Neural progenitor cell (in vitro differentiated cells): ENCODE results near the gene BMPR1B. TPM values are rescaled to one million over a fixed set of nuclear protein-coding genes. Genes with fewer than 3 reads are reported as not detected.

ENCODE experiments used
- DNase-seq: peaks from one replicate; pipeline ENCODE4 v3.0.0-alpha.2; 2016; ENCODE audit warnings: low spot score
- H2AFZ ChIP-seq: fragments of 200-600 bp; sonication (generic); replicated peaks from 2 replicates; pipeline ENCODE4 v1.6.1; 2016; ENCODE audit warnings: antibody characterized with exemption
- H3F3A ChIP-seq: fragments of 200-600 bp; sonication (generic); 2 replicates; pipeline ENCODE4 v1.6.1; 2016; ENCODE audit warnings: antibody characterized with exemption, low read depth
- H3K27ac ChIP-seq: fragments of 200-600 bp; sonication (generic); 2 replicates; pipeline ENCODE4 v1.5.1; 2016; ENCODE audit warnings: mild to moderate bottlenecking
- H3K27me3 ChIP-seq: fragments of 200-600 bp; sonication (generic); 2 replicates; pipeline ENCODE4 v1.6.1; 2016; ENCODE audit warnings: mild to moderate bottlenecking, moderate library complexity
- H3K36me3 ChIP-seq: fragments of 200-600 bp; sonication (generic); 2 replicates; pipeline ENCODE4 v1.5.1; 2016
- H3K4me1 ChIP-seq: fragments of 200-600 bp; sonication (generic); 2 replicates; pipeline ENCODE4 v1.6.1; 2016; ENCODE audit warnings: mixed run types
- H3K4me2 ChIP-seq: fragments of 200-600 bp; sonication (generic); 2 replicates; pipeline ENCODE4 v1.6.1; 2016
- H3K4me3 ChIP-seq: fragments of 200-600 bp; sonication (generic); 2 replicates; pipeline ENCODE4 v1.5.1; 2016
- H3K79me2 ChIP-seq: fragments of 200-600 bp; sonication (generic); 2 replicates; pipeline ENCODE4 v1.6.1; 2016; ENCODE audit warnings: low read depth
- H3K9ac ChIP-seq: fragments of 200-600 bp; sonication (generic); 2 replicates; pipeline ENCODE4 v1.6.1; 2016
- H3K9me3 ChIP-seq: fragments of 200-600 bp; sonication (generic); 2 replicates; pipeline ENCODE4 v1.5.1; 2016; ENCODE audit warnings: low read depth
- H4K20me1 ChIP-seq: fragments of 200-600 bp; sonication (generic); 2 replicates; pipeline ENCODE4 v1.6.1; 2016; ENCODE audit warnings: low read depth
- H3K27ac Mint-ChIP-seq: 3 replicates; pipeline ENCODE4 v1.8.0; 2021; ENCODE audit warnings: mixed read lengths
- H3K27me3 Mint-ChIP-seq: 2 replicates; pipeline ENCODE4 v1.8.0; 2022; ENCODE audit warnings: low read depth, mild to moderate bottlenecking, inconsistent platforms, moderate library complexity, mixed read lengths; ENCODE audit not compliant: insufficient read depth
- H3K36me3 Mint-ChIP-seq: 3 replicates; pipeline ENCODE4 v1.8.0; 2021; ENCODE audit warnings: mixed read lengths
- H3K4me1 Mint-ChIP-seq: 3 replicates; pipeline ENCODE4 v1.8.0; 2021; ENCODE audit warnings: mixed read lengths
- H3K4me3 Mint-ChIP-seq: 3 replicates; pipeline ENCODE4 v1.8.0; 2021; ENCODE audit warnings: mild to moderate bottlenecking, moderate library complexity, mixed read lengths
- H3K9me3 Mint-ChIP-seq: 3 replicates; pipeline ENCODE4 v1.8.0; 2020; ENCODE audit warnings: mixed read lengths
- EZH2 ChIP-seq: fragments of 200-600 bp; sonication (generic); IDR thresholded peaks from 2 replicates; pipeline ENCODE4 v1.6.1; 2017; ENCODE audit warnings: antibody characterized with exemption, mild to moderate bottlenecking, moderate library complexity
- EZH2phosphoT487 ChIP-seq: fragments of 200-600 bp; sonication (generic); IDR thresholded peaks from 2 replicates; pipeline ENCODE4 v1.6.1; 2017; ENCODE audit warnings: antibody characterized with exemption
- total RNA-seq: library from RNA; depleted of rRNA; stranded (reverse); fragments of >200 nt; gene quantifications from 2 replicates; pipeline ENCODE4 v1.2.3, GENCODE V29; 2015; ENCODE audit warnings: low replicate concordance
- TF ChIP-seq, protein P1 (sequence below): fragments of 200-600 bp; sonication (generic); IDR thresholded peaks from 2 replicates; pipeline ENCODE4 v1.5.1; 2017; ENCODE audit warnings: antibody characterized with exemption, mild to moderate bottlenecking

The BMPR1B gene
- total RNA-seq, 1 donor from 2014 or later = 2.7 TPM

GRCh38 chr4:95193391-95194224, 435.9 kb downstream of the BMPR1B start:
- peaks cover 41% of the 10 kb centered on the region for H3K36me3 Mint-ChIP-seq
- Histone ChIP-seq H4K20me1 (peaks cover 4% of the 10 kb centered on the region), H3K79me2 (no peaks in the 10 kb centered on the region), H3F3A (peaks cover 18% of the 10 kb centered on the region), H3K36me3 (no peaks in the 10 kb centered on the region), H3K27me3 (peaks cover 18% of the 10 kb centered on the region), H3K9ac (no peak overlapping the region), H3K4me3 (no peak overlapping the region), H3K27ac (no peak overlapping the region), H3K4me1 (no peaks in the 10 kb centered on the region), H3K9me3 (no peaks in the 10 kb centered on the region), H2AFZ (no peak overlapping the region), H3K4me2 (no peak overlapping the region)
- H3K4me3 Mint-ChIP-seq = no peak overlapping the region
- peaks cover 2% of the 10 kb centered on the region for H3K27me3 Mint-ChIP-seq
- H3K27ac Mint-ChIP-seq = peak overlapping the region; percentile 95
- no peak for DNase-seq
- H3K9me3 Mint-ChIP-seq = peaks cover 5% of the 10 kb centered on the region
- peaks cover 32% of the 10 kb centered on the region for H3K4me1 Mint-ChIP-seq
- TF ChIP-seq, protein P1, sequence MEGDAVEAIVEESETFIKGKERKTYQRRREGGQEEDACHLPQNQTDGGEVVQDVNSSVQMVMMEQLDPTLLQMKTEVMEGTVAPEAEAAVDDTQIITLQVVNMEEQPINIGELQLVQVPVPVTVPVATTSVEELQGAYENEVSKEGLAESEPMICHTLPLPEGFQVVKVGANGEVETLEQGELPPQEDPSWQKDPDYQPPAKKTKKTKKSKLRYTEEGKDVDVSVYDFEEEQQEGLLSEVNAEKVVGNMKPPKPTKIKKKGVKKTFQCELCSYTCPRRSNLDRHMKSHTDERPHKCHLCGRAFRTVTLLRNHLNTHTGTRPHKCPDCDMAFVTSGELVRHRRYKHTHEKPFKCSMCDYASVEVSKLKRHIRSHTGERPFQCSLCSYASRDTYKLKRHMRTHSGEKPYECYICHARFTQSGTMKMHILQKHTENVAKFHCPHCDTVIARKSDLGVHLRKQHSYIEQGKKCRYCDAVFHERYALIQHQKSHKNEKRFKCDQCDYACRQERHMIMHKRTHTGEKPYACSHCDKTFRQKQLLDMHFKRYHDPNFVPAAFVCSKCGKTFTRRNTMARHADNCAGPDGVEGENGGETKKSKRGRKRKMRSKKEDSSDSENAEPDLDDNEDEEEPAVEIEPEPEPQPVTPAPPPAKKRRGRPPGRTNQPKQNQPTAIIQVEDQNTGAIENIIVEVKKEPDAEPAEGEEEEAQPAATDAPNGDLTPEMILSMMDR = no peak
- TF ChIP-seq EZH2phosphoT487 = no peak
- no peak for TF ChIP-seq EZH2

DNA sequence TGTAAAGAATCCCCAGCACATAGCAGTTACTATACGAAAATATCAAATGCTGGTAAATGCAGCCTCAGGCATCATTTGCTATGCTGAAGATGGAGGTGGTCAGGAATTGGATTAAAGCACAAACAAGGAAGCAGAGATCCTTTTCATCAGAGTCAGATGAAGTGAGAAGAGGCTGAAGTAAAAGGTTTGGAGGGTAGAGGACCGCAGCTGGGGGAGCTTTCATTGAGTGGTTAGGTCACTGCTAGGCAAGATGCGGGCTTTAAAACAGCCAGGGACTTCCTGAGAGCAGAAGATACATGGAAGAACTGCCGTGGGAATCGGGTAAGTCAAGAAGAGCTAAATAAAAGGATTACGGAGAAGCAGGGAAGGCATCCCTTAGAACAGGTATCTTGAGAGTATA, 439.6 kb downstream of the BMPR1B start:
- TF ChIP-seq EZH2phosphoT487 (no peak), EZH2 (no peak)
- TF ChIP-seq, protein P1 = no peak
- no peak overlapping the region for H3K9ac ChIP-seq
- no peaks in the 10 kb centered on the region for H3K36me3 ChIP-seq
- H3K9me3 ChIP-seq = no peaks in the 10 kb centered on the region
- H2AFZ ChIP-seq = no peak overlapping the region
- peaks cover 7% of the 10 kb centered on the region for H3F3A ChIP-seq
- Mint-ChIP-seq H3K9me3 (no peaks in the 10 kb centered on the region), H3K27ac (no peak overlapping the region), H3K36me3 (peaks cover 45% of the 10 kb centered on the region), H3K4me3 (no peak overlapping the region), H3K4me1 (peaks cover 25% of the 10 kb centered on the region), H3K27me3 (peaks cover 2% of the 10 kb centered on the region)
- no peak overlapping the region for H3K27ac ChIP-seq
- H3K27me3 ChIP-seq = peaks cover 11% of the 10 kb centered on the region
- H3K79me2 ChIP-seq = no peaks in the 10 kb centered on the region
- H3K4me1 ChIP-seq = no peaks in the 10 kb centered on the region
- H3K4me2 ChIP-seq = no peak overlapping the region
- H4K20me1 ChIP-seq = no peaks in the 10 kb centered on the region
- no peak overlapping the region for H3K4me3 ChIP-seq
- DNase-seq = no peak

GRCh38 chr4:95198961-95199360, 441.2 kb downstream of the BMPR1B start:
- DNase-seq = no peak
- Mint-ChIP-seq H3K4me3 (no peak overlapping the region), H3K9me3 (no peaks in the 10 kb centered on the region), H3K27me3 (peaks cover 2% of the 10 kb centered on the region), H3K4me1 (peaks cover 16% of the 10 kb centered on the region), H3K36me3 (peaks cover 45% of the 10 kb centered on the region), H3K27ac (no peak overlapping the region)
- no peak overlapping the region for H3K9ac ChIP-seq
- no peaks in the 10 kb centered on the region for H3K4me1 ChIP-seq
- H3K79me2 ChIP-seq = no peaks in the 10 kb centered on the region
- H3K4me2 ChIP-seq = no peak overlapping the region
- H3K27me3 ChIP-seq = no peaks in the 10 kb centered on the region
- H3K36me3 ChIP-seq = no peaks in the 10 kb centered on the region
- TF ChIP-seq EZH2 = no peak
- TF ChIP-seq EZH2phosphoT487 = no peak
- TF ChIP-seq, protein P1 = no peak
- H3K27ac ChIP-seq = no peak overlapping the region
- no peaks in the 10 kb centered on the region for H4K20me1 ChIP-seq
- peaks cover 7% of the 10 kb centered on the region for H3F3A ChIP-seq
- H2AFZ ChIP-seq = no peak overlapping the region
- H3K4me3 ChIP-seq = no peak overlapping the region
- no peaks in the 10 kb centered on the region for H3K9me3 ChIP-seq
